HepG2 (cell line): ENCODE data around the gene PRRT2. TPM values are rescaled to one million over a fixed set of nuclear protein-coding genes. Genes with fewer than 3 reads are reported as not detected.

Source experiments
- E2F1 ChIP-seq: sonication (generic); formaldehyde crosslinking; IDR thresholded peaks from 2 replicates; pipeline ENCODE4 v1.5.0; 2020; ENCODE audit warnings: missing genetic modification reagents
- ETV5 ChIP-seq: IDR thresholded peaks from 2 replicates; pipeline ENCODE4 v1.6.1; 2018; ENCODE audit warnings: missing biosample characterization, missing genetic modification reagents, inconsistent platforms, borderline replicate concordance
- EZH2 ChIP-seq: conservative IDR thresholded peaks from 2 replicates; pipeline ENCODE4 v1.6.1; 2012; ENCODE audit warnings: mild to moderate bottlenecking, low read depth, low read length, moderate library complexity
- FOXK1 ChIP-seq: sonication (generic); formaldehyde crosslinking; IDR thresholded peaks from 2 replicates; pipeline ENCODE4 v1.4.0; 2020; ENCODE audit warnings: low read depth, missing genetic modification reagents, borderline replicate concordance
- GATA4 ChIP-seq: sonication (generic); IDR thresholded peaks from 2 replicates; pipeline ENCODE4 v1.6.1; 2016; ENCODE audit warnings: antibody characterized with exemption, low read depth, borderline replicate concordance
- HOXA9 ChIP-seq: sonication (generic); formaldehyde crosslinking; IDR thresholded peaks from 2 replicates; pipeline ENCODE4 v1.8.1; 2022; ENCODE audit warnings: missing genetic modification reagents, mild to moderate bottlenecking, moderate library complexity, borderline replicate concordance
- JARID2 ChIP-seq: sonication (generic); formaldehyde crosslinking; IDR thresholded peaks from 2 replicates; pipeline ENCODE4 v1.8.1; 2023; ENCODE audit warnings: missing genetic modification reagents, inconsistent platforms; ENCODE audit not compliant: insufficient replicate concordance
- JUNB ChIP-seq: sonication (generic); formaldehyde crosslinking; IDR thresholded peaks from 2 replicates; pipeline ENCODE4 v1.8.0; 2022; ENCODE audit warnings: missing genetic modification reagents, mild to moderate bottlenecking, borderline replicate concordance
- MAFF ChIP-seq: IDR thresholded peaks from 2 replicates; pipeline ENCODE4 v1.6.1; 2011; ENCODE audit warnings: low read depth, low read length, improper control_type of control experiment
- NFRKB ChIP-seq: fragments of 450-650 bp; IDR thresholded peaks from 2 replicates; pipeline ENCODE4 v1.6.1; 2017
- PHB2 ChIP-seq: fragments of 450-650 bp; IDR thresholded peaks from 2 replicates; pipeline ENCODE4 v1.6.1; 2018; ENCODE audit not compliant: partially characterized antibody
- PRPF4 ChIP-seq: fragments of 200-400 bp; formaldehyde crosslinking; IDR thresholded peaks from 2 replicates; pipeline ENCODE4 v1.6.1; 2016; ENCODE audit warnings: low read length, low read depth; ENCODE audit not compliant: poor library complexity, severe bottlenecking
- RFXAP ChIP-seq: sonication (generic); formaldehyde crosslinking; IDR thresholded peaks from 2 replicates; pipeline ENCODE4 v1.4.0; 2020; ENCODE audit warnings: missing genetic modification reagents, borderline replicate concordance
- SAP130 ChIP-seq: IDR thresholded peaks from 2 replicates; pipeline ENCODE4 v1.6.1; 2016; ENCODE audit warnings: low read depth
- SETDB1 ChIP-seq: sonication (generic); formaldehyde crosslinking; IDR thresholded peaks from 2 replicates; pipeline ENCODE4 v1.5.1; 2020; ENCODE audit warnings: missing genetic modification reagents, mild to moderate bottlenecking, borderline replicate concordance
- SMC3 ChIP-seq: IDR thresholded peaks from 2 replicates; pipeline ENCODE4 v1.6.1; 2011; ENCODE audit warnings: low read length, improper control_type of control experiment
- SNRNP70 ChIP-seq: fragments of 200-400 bp; formaldehyde crosslinking; IDR thresholded peaks from 2 replicates; pipeline ENCODE4 v1.6.1; 2017; ENCODE audit warnings: mild to moderate bottlenecking, low read depth, low read length, moderate library complexity
- SP140L ChIP-seq: sonication (generic); formaldehyde crosslinking; IDR thresholded peaks from 2 replicates; pipeline ENCODE4 v1.4.0; 2020; ENCODE audit warnings: missing genetic modification reagents, borderline replicate concordance
- SUZ12 ChIP-seq: fragments of 150-350 bp; IDR thresholded peaks from 2 replicates; pipeline ENCODE4 v1.6.1; 2014; ENCODE audit warnings: low read depth, low read length
- THAP11 ChIP-seq: IDR thresholded peaks from 2 replicates; pipeline ENCODE4 v1.6.1; 2016; ENCODE audit warnings: missing biosample characterization, missing genetic modification reagents
- ZNF143 ChIP-seq: sonication (generic); formaldehyde crosslinking; IDR thresholded peaks from 2 replicates; pipeline ENCODE4 v1.4.0; 2020; ENCODE audit warnings: missing genetic modification reagents
- ZNF441 ChIP-seq: sonication (generic); formaldehyde crosslinking; IDR thresholded peaks from 2 replicates; pipeline ENCODE4 v1.7.0; 2021; ENCODE audit warnings: missing genetic modification reagents, borderline replicate concordance
- ZNF550 ChIP-seq: sonication (generic); formaldehyde crosslinking; IDR thresholded peaks from 2 replicates; pipeline ENCODE4 v1.4.0; 2020; ENCODE audit warnings: mild to moderate bottlenecking, missing genetic modification reagents, borderline replicate concordance
- ZNF558 ChIP-seq: sonication (generic); formaldehyde crosslinking; IDR thresholded peaks from 2 replicates; pipeline ENCODE4 v1.9.0; 2022; ENCODE audit warnings: mild to moderate bottlenecking, missing genetic modification reagents, borderline replicate concordance
- ZNF652 ChIP-seq: IDR thresholded peaks from 2 replicates; pipeline ENCODE4 v1.6.1; 2016; ENCODE audit warnings: low read depth, borderline replicate concordance
- ZNF777 ChIP-seq: sonication (generic); formaldehyde crosslinking; IDR thresholded peaks from 2 replicates; pipeline ENCODE4 v1.4.0; 2020; ENCODE audit warnings: missing genetic modification reagents
- ZNF883 ChIP-seq: sonication (generic); formaldehyde crosslinking; IDR thresholded peaks from 2 replicates; pipeline ENCODE4 v1.5.1; 2020; ENCODE audit warnings: mild to moderate bottlenecking, missing genetic modification reagents; ENCODE audit errors: not compliant biosample characterization
- ZSCAN9 ChIP-seq: IDR thresholded peaks from 2 replicates; pipeline ENCODE4 v1.6.1; 2016; ENCODE audit warnings: borderline replicate concordance
- polyA plus RNA-seq, 8 experiments: library from polyadenylated mRNA; depleted of rRNA in 3 of 8; stranded (reverse) in 7 of 8; unstranded in 1 of 8; fragments of >200 nt; fragmentation: Illumina TruSeq in 4 of 8; extraction: Trizol in 4 of 8; gene quantifications; 2 replicates each; pipeline versions ENCODE4 v1.2.1 to v1.2.3, GENCODE V29; 2011 to 2016; ENCODE audit warnings: low read depth in 4 of 8, missing spikeins in 1 of 8, mixed read lengths in 1 of 8; ENCODE audit not compliant: insufficient read depth in 1 of 8
- total RNA-seq, 5 experiments: library from RNA; depleted of rRNA; stranded (reverse); fragments of >200 nt; fragmentation: Illumina TruSeq; extraction: Trizol; gene quantifications; 2 replicates each; pipeline ENCODE4 v1.2.3, GENCODE V29; 2016; ENCODE audit warnings: low read depth in 1 of 5

The PRRT2 gene
- total and polyA plus RNA-seq, 2 of the 13 experiments (the other 11 are each of a cell fraction or from before 2014, with no cell fraction given): 0.51 to 1.1 TPM

GRCh38 chr16:29790183-29790948 lies 21.6 kb upstream of the PRRT2 start, which contains the start of gene KIF22 (continued):
- TF ChIP-seq E2F1: peak; percentile 98
- no peak for TF ChIP-seq PRPF4
- TF ChIP-seq THAP11 (CRISPR knock-in tag): peak; percentile 93
- no peak for TF ChIP-seq PHB2
- TF ChIP-seq SP140L (CRISPR knock-in tag): no peak; the same call in 1 of the 2 replicates
- TF ChIP-seq ZNF652: no peak; the same call in 1 of the 2 replicates
- TF ChIP-seq GATA4: no peak
- TF ChIP-seq JARID2 (CRISPR knock-in tag): peak; percentile 87
- peak; percentile 86; the same call in 1 of the 2 replicates for TF ChIP-seq ZSCAN9 (CRISPR knock-in tag)
- TF ChIP-seq JUNB (CRISPR knock-in tag): 0 out of 2 replicates have a peak, but pooled peaks have one; percentile 67
- TF ChIP-seq SUZ12: 0 out of 2 replicates have a peak, but pooled peaks have one; percentile 9
- no peak for TF ChIP-seq MAFF
- peak; percentile 36 for TF ChIP-seq ZNF143 (CRISPR knock-in tag)
- peak; percentile 79 for TF ChIP-seq ZNF883 (CRISPR knock-in tag)
- TF ChIP-seq NFRKB: no peak
- TF ChIP-seq ZNF777 (CRISPR knock-in tag): peak; percentile 63; the same call in 1 of the 2 replicates
- TF ChIP-seq HOXA9: peak; percentile 65
- TF ChIP-seq ZNF558: peak; percentile 81; the same call in 1 of the 2 replicates
- TF ChIP-seq SETDB1 (CRISPR knock-in tag): no peak; the same call in 1 of the 2 replicates
- TF ChIP-seq ZNF441 (CRISPR knock-in tag): peak; percentile 88; the same call in 1 of the 2 replicates
- peak; percentile 87 for TF ChIP-seq FOXK1
- TF ChIP-seq SNRNP70: no peak
- 0 out of 2 replicates have a peak, but pooled peaks have one; percentile 72 for TF ChIP-seq ZNF550 (CRISPR knock-in tag)
- peak; percentile 38; the same call in 1 of the 2 replicates for TF ChIP-seq SMC3
- TF ChIP-seq EZH2: no peak
- TF ChIP-seq SAP130 (CRISPR knock-in tag): peak; percentile 98
- TF ChIP-seq ETV5: peak; percentile 49
- peak; percentile 84; the same call in 1 of the 2 replicates for TF ChIP-seq RFXAP
